ENCODE data around the gene VWA5B1.
"Not testable (repeated sequence)": the region's sequence is repeated elsewhere in the genome, so short reads cannot be mapped to it uniquely, and the experiment has no call there.

The VWA5B1 gene

DNA sequence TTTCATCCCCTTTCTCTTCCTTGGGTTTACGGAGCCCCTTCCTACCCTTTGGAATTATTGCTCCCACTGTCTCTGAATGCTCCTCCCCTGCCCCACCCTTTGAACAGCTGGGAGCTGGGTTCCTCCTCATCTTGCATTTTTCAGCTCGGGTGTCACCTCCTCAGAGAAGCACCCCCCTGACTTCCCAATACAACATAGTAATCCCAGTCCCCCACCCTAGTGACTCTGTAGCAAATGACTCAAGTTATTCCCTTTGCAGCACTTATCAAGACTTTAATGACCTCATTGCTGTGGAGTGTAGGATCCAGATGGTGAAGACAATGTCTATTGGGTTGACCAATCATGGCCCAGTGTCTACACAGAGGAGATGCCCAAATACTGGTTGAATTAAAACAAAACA, 8.9 kb upstream of the VWA5B1 start:
- DNase-seq (ENCODE audit: low read depth) = peak; percentile 6

DNA sequence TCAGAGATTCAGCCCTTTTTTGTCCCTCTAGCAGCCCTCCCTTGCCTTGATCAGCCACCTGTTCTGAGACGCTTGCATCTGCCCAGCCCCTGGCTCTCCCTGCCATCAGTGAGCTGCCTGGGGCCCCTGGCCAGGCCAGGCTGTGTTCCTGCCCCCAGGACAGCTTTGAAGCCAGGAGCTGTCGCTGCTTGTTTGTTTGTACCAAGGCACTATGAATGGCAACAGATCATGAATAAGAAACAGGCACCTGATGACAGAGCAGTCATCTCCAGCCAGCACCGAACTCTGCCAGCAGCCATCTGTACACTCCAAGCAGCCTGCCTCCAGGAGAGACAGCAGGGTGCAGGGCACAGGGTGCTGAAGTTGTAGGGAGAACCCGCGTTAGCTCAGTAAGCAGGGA, 8.1 kb upstream of the VWA5B1 start:
- DNase-seq (ENCODE audit: low read depth) = no peak

DNA sequence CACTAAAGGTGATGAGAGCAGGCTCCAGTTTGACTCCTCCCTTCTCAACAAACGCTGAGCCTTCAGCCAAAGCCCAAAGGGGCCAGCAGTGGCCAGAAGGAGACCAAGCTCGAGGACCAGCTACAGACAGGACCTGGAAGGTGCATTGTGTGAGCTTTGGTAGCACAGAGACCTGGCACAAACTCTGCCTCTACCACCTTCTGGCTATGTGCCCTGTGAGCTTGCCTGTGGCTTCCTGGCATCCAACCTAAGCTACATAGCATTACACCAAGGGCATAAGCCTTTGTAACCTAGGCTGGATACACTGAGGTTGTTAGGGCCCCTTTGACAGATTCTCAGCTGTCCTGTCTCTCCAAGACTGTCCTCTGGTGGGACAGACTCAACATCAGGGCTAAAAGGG, 6.6 kb upstream of the VWA5B1 start:
- no peak for DNase-seq (ENCODE audit: low read depth)

DNA sequence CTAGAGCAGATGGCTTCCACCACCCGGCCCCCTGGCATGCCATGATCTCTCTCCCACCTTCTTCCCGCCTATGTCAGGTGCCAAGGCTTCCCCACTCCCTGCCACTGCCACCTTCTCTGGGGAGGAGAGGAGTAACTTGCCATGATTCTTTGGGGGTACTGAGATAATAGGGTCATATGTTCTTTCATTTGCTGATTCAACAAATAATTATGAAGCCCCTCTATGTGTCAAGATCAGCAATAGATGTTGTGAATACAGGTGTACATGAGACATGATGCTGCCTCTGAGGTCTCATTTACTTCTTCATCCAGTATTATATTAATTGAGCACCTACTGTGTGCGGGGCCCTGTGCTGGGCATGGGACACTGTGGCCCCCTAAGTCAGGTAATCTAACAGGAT, 6.0 kb upstream of the VWA5B1 start:
- no peak for DNase-seq (ENCODE audit: low read depth)

DNA sequence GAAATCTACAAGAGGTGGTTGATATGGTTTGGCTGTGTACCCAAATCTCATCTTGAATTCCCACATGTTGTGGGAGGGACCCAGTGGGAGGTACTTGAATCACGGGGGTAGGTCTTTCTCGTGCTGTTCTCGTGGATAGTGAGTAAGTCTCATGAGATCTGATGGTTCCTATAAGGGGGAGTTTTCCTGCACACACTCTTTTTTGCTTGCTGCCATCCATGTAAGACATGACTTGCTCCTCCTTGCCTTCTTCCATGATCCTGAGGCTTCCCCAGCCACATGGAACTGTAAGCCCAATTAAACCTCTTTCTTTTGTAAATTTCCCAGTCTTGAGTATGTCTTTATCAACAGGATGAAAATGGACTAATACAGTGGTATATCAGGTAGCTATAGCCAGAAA, 5.2 kb upstream of the VWA5B1 start:
- no peak for DNase-seq (ENCODE audit: low read depth)

DNA sequence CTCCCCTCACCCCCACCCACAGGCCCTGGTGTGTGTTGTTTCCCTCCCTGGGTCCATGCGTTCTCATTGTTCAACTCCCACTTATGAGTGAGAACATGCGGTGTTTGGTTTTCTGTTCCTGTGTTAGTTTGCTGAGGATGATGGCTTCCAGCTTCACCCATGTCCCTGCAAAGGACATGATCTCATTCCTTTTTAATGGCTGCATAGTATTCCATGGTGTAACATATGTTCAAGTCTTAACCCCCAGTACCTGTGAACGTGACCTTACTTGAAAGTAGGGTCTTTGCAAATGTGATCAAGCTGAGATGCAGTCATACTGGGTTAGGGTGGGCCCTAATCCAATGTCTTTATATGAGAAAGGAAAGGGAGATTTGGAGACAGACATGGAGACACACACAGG, 3.0 kb upstream of the VWA5B1 start:
- DNase-seq (ENCODE audit: low read depth) = not testable (repeated sequence)

DNA sequence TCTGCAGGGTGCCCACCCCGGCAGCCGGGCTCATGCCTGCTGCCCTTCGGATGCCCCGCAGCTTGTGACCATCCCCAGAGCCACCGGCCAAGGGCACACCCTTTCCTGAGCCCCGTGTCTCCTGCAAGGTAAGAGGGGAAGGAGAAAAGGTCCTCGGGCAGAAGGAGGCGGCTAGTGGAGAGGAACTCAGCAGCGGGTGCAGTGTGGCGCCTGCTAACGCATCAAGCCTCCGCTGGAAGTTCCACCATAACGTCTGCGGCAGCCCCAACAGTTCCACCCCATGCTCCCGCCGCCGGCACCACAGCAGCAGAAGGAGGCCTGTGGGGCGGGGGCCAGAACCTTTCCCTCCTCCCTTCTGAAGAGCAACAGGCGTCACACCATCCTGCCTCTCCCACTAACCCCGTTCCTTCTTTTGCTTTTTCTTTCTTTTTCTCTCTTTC, 990 bp downstream of the VWA5B1 start:
- DNase-seq (ENCODE audit: low read depth) = no peak

DNA sequence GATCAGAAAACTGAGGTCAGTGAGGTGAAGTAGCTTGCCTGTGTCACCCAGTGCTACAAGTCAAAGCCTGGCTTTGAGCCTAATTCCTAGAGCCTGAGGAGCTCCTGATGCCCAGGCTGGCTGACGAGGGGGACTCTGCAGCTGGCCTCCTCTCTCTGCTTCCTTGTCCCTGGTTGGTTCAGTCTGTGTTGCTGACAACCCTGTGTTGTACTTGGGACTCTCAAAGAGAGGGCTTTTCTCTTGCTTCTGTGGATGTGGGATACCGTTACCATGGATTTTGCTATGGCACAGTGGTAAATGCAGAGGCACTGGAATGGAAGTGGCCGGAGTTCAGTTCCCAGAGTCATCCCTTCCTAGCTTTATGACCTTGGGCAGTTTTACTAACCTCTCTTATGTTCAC, 8.0 kb downstream of the VWA5B1 start:
- no peak for DNase-seq (ENCODE audit: low read depth)

DNA sequence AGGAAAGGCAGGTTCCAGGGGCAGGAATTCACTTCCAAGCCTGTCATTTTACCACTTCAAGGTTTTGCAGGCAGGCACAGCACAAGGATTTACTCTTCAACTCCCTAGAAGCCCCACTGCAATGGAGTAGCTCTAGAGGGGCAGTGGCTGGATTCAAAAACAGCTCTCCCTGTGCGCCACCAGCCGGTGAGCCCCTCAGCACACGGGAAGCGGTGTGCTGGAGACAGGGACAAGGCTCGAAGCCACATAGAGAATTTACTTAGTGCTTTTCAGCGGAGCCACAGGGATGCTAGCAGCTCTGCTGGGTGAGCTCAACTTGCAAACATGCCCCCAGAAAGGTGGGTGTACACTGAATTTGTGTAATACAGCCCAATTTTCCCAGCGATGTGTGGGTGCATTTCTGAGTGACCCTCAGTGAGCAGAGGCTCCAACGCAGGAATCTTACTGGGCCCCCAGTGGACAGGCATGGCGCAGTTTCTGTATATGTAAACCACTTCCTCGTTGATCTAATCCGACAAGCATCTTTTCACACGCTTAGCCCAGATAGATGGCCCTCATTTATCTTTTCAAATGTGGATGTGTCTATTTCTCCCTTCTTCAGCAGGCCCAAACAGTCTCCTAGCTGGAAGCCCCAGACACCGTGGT, 10.9 kb downstream of the VWA5B1 start:
- no peak for DNase-seq (ENCODE audit: low read depth)

DNA sequence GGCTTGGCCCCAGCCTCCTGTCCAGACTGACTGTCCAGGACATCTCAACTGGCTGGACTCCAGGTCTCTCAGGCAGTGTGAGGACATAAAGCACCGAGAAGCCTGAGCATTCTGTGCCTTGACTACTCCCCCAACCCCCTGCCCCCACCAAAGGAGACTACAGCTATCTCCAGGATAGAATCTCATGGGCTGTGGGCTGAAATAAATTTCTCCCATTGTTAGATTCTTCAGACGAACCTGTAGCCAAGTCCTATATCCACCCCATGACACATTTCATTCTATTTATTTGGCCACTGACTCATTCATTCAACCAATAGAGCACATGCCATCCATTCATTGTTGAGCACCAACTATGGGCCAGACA, 11.4 kb downstream of the VWA5B1 start:
- DNase-seq (ENCODE audit: low read depth) = no peak

DNA sequence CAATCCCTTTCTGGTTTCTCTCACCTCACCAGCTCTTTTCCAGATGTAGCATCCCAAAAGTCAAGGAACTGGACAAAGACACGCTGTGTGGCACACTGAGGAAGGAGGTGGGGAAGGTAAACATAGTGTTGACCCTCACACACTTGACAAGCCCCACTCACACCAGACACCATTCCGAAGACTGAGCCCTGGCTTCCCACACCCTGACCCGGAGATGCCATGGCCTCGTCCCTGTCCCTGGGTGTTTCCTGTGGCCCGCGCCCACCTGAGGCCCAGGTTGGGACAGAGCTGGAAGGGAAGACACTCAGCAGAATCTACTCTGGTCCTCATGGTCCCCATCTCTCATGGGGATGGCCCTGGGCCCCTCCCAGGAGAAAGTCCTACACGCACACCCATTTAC, 16.4 kb downstream of the VWA5B1 start:
- no peak for DNase-seq (ENCODE audit: low read depth)

DNA sequence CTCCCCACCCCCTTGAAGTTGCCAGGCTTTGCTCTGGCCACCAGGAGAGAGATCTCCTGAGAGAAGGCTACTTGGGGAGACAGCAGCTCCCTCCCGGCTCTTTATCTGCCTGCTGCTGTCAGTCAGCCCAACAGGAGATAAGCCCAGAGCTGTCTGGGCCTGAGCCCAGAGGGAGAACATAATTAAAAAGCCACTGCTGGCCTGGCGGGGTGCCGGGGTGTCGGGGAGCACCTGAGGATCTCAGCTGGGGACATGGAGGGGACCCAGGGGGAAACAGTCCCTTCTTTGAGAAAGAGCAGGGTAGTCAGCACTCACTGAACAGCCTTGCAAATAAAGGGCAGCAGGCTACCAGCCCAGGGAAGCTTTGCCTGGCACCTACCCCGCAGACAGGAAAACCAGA, 17.9 kb downstream of the VWA5B1 start:
- no peak for DNase-seq (ENCODE audit: low read depth)

DNA sequence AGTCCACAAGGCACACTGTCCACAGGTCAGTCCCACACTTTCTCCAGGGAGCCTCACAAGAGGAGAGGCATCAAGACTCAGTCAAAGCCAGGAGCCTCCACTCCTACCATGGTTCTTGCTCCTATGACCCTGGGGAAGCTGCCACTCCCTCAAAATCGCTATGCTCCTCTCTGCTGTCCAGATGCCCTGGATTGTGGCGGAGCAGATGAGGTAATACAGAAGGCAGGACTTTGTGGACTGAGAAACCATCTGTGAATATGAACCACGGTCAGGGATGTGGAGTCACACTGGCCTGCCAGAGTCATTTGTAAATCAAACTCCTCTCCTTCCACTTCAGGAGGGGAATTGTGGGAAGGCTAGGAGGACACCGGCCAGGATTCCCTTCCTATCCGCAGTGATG, 20.6 kb downstream of the VWA5B1 start:
- no peak for DNase-seq (ENCODE audit: low read depth)

DNA sequence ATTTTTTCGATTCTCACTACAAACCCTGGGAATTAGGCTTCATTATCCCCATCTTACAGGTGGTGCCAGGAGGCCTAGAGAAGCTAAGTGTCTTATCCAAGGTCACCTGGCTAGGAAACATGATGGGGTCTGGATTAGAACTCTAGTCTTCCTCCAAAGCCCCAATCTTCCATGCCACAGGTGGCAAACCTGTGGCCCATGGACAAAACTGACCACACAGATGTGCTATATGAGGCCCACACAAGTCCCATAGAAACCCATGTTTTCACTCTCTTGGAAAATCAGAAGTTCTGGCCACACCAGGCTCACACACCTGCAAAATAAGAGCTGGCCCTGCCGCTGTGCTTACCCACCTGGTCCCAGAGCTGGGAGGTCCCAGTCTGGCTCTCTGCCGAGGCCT, 21.6 kb downstream of the VWA5B1 start:
- DNase-seq (ENCODE audit: low read depth) = no peak

DNA sequence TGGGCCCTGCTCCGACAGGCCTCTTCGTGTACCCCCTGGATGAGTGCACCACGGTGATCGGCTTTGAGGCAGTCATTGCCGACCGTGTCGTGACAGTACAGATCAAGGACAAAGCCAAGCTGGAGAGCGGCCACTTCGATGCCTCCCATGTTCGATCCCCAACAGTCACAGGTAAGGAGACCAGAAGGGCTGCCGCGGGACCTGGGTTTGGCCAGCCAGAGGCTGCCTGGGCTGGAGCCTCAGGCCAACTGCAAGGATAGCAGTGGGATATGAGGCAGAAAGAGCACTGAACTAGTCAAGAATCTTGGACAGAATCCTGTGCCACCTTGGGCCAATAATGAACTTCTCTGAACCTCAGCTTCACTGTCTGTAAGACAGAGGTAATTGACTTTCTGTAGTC, 22.1 kb downstream of the VWA5B1 start:
- no peak for DNase-seq (ENCODE audit: low read depth)

DNA sequence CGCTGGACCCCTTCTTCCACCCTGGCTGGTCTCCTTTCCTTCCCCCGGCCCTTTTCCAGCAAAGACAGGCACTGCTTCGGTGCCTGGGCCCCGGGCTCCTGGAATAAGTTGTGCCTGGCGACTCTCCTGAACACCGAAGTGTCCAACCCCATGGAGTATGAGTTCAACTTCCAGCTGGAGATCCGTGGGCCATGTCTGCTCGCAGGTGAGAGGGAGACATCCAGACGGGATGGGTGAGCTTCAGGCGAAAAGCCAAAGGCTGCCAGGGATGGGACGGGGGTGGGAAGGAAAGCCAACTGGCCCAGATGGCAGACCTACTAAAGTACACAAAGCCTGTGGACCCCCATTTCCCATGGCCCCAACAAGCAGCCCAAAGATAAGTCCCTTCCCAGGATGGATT, 26.8 kb downstream of the VWA5B1 start:
- DNase-seq (ENCODE audit: low read depth) = no peak

DNA sequence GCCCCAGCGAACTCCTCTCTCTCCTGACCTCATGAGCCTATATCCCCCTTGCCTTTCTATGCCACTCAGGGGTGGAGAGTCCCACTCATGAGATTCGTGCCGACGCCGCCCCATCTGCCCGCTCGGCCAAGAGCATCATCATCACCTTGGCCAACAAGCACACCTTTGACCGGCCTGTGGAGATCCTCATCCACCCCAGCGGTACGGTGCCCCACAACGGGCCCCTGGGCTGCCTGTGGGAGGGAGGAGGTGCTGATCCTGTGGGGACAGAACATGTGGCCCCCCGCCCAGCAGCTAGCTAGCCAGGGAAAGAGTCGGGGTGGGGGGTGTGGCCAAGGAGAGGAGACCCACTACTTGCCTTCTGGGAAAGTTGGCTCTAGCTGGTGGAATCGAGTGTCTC, 27.8 kb downstream of the VWA5B1 start:
- no peak for DNase-seq (ENCODE audit: low read depth)

DNA sequence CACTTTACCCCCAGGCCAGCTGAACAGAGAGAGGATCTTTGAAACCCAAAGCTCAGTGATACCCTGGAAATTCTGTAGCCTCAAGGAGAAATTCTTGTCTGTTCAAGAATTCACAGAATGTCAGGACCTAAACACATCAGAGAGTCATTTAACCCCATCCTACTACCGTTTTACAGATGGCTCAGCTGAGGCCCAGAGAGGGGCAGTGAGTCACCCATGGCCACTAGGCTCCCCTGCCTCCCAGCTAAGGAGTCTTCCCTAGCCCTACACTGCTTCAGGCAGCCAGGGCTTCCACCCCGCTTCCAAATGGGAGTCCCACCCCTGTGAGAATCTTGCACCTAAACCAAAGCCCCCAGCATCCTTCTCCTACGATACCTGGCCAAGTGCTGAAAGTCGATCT, 28.3 kb downstream of the VWA5B1 start:
- DNase-seq (ENCODE audit: low read depth) = peak; percentile 4

DNA sequence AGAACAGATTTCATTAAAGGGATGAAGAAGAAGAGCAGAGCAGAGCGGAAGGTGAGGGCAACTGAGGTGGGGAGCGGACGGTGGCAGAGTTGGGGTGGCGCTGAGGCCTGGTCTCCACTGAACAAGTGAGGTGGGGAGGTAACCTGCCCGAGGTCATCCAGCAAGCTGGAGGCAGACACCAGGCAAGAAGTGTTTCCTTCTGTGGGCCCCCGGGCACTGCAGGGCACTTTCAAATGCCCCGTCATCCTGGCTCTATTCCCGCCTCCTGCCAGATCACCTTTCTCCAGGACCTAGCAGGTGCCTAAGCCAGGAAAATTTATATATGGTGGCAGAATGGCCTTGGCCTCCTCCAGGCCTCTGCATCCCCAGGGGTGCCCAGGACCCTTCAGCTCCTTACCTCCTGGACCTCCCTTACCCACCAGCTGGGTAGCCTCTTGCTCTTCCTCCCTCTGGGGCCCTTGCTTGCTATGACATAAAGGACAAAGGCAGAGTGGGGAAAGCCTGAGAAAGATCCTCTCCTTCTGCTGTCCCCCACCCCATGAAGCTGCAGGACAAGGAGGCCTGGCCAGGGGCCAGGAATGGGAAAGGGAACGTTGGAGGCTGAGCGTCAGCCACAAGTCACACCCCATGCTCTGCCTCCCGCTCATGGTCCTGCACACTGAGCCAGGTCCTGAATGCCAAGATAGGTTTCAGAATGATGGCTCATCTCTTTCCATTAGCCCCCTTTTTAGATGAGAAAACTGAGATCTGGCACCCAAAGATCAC, 29.0 kb downstream of the VWA5B1 start:
- no peak for DNase-seq (ENCODE audit: low read depth)

DNA sequence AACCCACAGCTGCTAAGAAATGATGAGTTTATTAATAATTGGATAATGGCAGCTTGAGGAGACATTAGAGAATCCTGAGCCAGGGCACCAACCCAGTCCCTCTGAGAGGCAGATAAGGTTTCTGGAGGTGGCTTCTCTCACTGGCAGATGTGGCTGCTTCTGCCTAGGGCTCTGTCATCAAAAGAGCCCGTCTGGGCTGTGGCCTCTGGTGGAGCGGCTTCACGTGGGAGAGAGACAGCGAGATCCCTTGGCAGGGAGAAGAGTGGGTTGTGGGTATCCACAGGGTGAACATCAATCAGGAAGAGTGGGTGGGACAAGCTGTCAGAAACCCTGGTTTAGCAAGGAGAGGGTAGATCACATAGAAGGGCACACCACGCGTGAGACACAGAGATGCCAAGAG, 30.0 kb downstream of the VWA5B1 start:
- no peak for DNase-seq (ENCODE audit: low read depth)

DNA sequence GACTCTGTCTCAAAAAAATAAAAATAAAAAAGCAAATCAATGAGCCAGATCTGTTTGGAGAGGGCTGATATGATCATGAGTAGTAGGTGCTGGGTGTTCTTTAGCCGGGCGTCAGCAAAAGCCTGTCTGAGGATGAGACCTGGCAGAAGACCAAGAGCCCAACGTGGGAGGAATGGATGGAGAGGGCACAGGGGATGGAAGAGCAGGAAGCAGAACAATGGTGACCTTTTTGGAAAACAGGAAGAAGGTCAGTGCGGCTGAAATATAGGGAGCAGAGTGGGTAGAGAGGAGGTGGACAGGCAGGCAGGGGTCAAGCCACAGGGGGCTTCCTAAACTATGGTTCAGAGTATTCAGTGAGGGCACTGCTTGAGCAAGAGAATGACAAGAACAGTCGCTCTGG, 30.9 kb downstream of the VWA5B1 start:
- no peak for DNase-seq (ENCODE audit: low read depth)

DNA sequence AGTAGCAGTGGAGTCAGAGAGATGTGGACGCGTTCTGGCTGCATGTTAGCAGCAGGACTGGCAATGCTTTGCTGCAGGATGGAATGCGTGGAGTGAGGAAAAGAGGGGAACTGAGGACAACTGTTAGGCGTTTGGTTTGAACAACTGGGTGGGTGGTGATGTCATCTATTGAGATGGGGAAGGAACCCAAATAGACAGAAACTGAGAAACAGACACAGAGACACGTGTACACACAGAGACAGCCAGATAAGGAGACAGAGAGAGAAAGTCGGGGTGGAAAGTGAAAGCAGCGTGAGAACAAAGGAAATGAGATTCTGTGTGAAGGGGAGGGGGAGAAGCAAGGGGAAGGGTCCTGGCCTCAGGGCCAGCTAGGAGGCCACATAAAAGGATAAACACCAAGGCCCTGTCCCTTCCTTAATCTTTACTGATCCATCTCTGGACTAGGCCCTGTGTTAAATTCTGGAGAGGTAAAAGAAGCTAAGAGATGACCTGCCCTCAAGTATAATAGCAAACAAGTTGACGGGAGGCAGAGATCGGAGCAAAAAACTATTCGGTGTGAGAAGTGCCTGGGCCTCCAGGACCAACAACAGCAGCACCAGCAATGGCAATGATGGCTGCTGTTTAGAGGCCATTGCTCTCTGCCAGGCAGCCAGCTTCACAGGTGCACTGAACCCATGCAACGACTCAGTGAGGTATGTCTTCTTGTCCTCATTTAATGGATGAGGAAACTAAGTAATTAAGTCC, 31.6 kb downstream of the VWA5B1 start:
- peak; percentile 2 for DNase-seq (ENCODE audit: low read depth)

DNA sequence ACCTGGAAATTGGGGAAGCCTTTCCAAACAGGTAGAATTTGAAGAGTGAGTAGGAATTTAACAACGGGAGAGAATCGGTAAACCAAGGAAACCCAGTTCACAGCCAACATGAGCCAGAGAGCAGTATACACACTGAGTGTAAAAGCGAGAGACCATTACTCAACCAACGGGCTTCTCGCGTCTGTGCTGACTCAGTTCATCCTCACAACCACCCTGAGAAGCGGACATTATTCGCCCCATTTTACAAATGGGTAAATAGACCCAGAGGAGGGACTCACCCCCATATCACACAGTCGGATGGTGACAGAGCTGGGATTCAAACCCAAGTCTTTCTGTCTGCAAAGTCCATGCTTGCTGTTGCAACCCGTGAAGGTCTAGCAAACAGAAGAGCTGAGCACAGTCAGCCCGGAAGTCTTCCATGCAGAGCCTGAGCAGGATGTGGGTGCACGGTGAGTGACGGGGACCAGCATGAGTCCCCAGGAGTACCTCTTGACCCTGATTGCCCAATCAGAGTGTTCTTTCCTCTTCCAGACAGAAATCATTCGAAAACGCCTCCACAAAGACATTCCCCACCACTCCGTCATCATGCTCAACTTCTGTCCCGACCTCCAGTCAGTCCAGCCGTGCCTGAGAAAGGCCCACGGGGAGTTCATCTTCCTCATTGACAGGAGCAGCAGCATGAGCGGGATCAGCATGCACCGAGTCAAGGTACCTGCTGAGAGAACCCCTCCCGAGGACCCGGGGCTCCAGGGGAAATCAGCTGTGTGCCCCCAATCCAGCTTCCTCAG, 32.3 kb downstream of the VWA5B1 start:
- peak; percentile 64 for DNase-seq (ENCODE audit: low read depth)
